Loucy (cell line): ENCODE data around the gene MTHFSD.

Experiments used
- H2AFZ ChIP-seq: fragments of 200-600 bp; sonication (generic); 2 replicates; pipeline ENCODE4 v1.6.0; 2016; ENCODE audit warnings: antibody characterized with exemption, mild to moderate bottlenecking, low read length, moderate library complexity
- H3F3A ChIP-seq: fragments of 200-600 bp; 2 replicates; pipeline ENCODE4 v1.6.0; 2016; ENCODE audit warnings: antibody characterized with exemption, low read depth, mild to moderate bottlenecking
- H3K27me3 ChIP-seq: fragments of 200-600 bp; sonication (generic); 2 replicates; pipeline ENCODE4 v1.6.1; 2014; ENCODE audit warnings: low read length, mild to moderate bottlenecking; ENCODE audit not compliant: insufficient read depth, poor library complexity, severe bottlenecking
- H3K36me3 ChIP-seq: fragments of 200-600 bp; sonication (generic); 2 replicates; pipeline ENCODE4 v1.6.1; 2016; ENCODE audit warnings: low read length; ENCODE audit not compliant: insufficient read depth
- H3K4me1 ChIP-seq: fragments of 200-600 bp; sonication (generic); 2 replicates; pipeline ENCODE4 v1.5.1; 2014; ENCODE audit warnings: low read length, mild to moderate bottlenecking; ENCODE audit not compliant: insufficient read depth, poor library complexity, severe bottlenecking
- H3K4me2 ChIP-seq: fragments of 200-600 bp; sonication (generic); 2 replicates; pipeline ENCODE4 v1.6.0; 2014; ENCODE audit warnings: antibody characterized with exemption, low read length, low read depth, mild to moderate bottlenecking; ENCODE audit not compliant: poor library complexity, severe bottlenecking
- H3K4me3 ChIP-seq: fragments of 200-600 bp; sonication (generic); 2 replicates; pipeline ENCODE4 v1.5.1; 2014; ENCODE audit warnings: low read length, mild to moderate bottlenecking, mixed read lengths; ENCODE audit not compliant: poor library complexity, severe bottlenecking
- H3K79me2 ChIP-seq: fragments of 200-600 bp; sonication (generic); 2 replicates; pipeline ENCODE4 v1.6.1; 2014; ENCODE audit warnings: low read length; ENCODE audit not compliant: insufficient read depth
- H3K9ac ChIP-seq: fragments of 200-600 bp; sonication (generic); 2 replicates; pipeline ENCODE4 v1.6.0; 2014; ENCODE audit warnings: mild to moderate bottlenecking, low read depth, low read length, moderate library complexity; ENCODE audit not compliant: poor library complexity, severe bottlenecking
- H3K9me2 ChIP-seq: fragments of 200-600 bp; sonication (generic); replicated peaks from 2 replicates; pipeline ENCODE4 v1.6.1; 2016; ENCODE audit warnings: low read depth, low read length, mixed read lengths
- H3K9me3 ChIP-seq: fragments of 200-600 bp; sonication (generic); 2 replicates; pipeline ENCODE4 v1.6.1; 2014; ENCODE audit warnings: mild to moderate bottlenecking, antibody characterized with exemption, low read length, low read depth; ENCODE audit not compliant: insufficient read depth
- H4K20me1 ChIP-seq: fragments of 200-600 bp; sonication (generic); 2 replicates; pipeline ENCODE4 v1.6.0; 2014; ENCODE audit warnings: antibody characterized with exemption, low read length, mild to moderate bottlenecking; ENCODE audit not compliant: insufficient read depth, poor library complexity, severe bottlenecking
- EZH2phosphoT487 ChIP-seq: fragments of 200-600 bp; IDR thresholded peaks from 2 replicates; pipeline ENCODE4 v1.6.1; 2018; ENCODE audit warnings: antibody characterized with exemption, mild to moderate bottlenecking, moderate library complexity, borderline replicate concordance
- TF ChIP-seq, protein P1 (sequence below): fragments of 200-600 bp; sonication (generic); conservative IDR thresholded peaks from 2 replicates; pipeline ENCODE4 v1.5.1; 2014; ENCODE audit warnings: mild to moderate bottlenecking, antibody characterized with exemption, low read length

MTHFSD gene

DNA sequence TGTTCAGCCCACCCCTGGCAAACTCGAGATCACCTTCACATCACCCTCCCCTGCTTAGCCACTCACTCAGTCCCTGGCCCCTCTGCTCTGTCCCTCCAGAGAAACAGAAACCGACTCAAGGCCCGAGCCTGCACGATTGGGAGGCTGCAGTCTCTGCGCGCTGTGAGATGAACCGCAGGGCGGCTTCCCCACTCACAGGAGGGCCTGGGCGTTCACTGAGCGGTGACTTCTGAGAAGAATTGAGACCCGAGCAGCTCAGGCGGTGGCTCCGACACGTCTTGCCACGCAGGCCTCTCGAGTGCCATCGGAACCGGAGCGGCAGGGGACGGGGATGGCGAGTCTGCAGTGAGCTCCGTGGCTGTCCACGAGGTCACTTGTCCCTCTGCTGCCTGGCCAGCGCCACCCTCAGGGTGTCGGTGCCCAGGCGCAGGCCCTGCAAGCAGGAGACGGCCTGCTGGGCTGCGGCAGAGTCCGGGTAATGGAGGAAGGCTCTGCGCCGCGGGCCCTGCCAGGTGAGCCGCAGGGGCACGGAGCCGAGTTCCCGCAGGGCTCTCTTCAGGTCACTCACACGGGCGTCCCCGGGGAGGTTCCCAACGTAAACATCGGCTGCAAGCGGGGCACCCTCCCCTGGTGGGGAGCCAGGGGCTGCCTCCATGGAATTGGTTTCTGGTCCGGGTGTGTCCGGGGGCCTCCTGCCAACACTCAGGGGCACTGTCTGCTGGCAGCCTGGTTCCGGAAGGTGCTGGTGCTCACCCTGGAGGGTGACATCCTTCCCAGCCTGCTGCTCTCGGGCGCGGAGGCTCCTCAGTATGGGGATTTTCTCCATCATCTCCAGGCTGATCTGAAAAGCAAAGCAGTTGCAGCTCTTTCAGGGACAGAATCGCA, 23.2 kb downstream of the MTHFSD start:
- H3F3A ChIP-seq: no peaks in the 10 kb centered on the region
- H3K9me3 ChIP-seq: no peaks in the 10 kb centered on the region
- H3K4me3 ChIP-seq: no peak overlapping the region
- no peaks in the 10 kb centered on the region for H3K4me1 ChIP-seq
- H3K36me3 ChIP-seq: no peaks in the 10 kb centered on the region
- no peak overlapping the region for H3K9ac ChIP-seq
- H3K4me2 ChIP-seq: no peak overlapping the region
- no peak overlapping the region for H2AFZ ChIP-seq
- no peaks in the 10 kb centered on the region for H3K27me3 ChIP-seq
- no peaks in the 10 kb centered on the region for H3K9me2 ChIP-seq
- no peaks in the 10 kb centered on the region for H3K79me2 ChIP-seq
- TF ChIP-seq, protein P1, sequence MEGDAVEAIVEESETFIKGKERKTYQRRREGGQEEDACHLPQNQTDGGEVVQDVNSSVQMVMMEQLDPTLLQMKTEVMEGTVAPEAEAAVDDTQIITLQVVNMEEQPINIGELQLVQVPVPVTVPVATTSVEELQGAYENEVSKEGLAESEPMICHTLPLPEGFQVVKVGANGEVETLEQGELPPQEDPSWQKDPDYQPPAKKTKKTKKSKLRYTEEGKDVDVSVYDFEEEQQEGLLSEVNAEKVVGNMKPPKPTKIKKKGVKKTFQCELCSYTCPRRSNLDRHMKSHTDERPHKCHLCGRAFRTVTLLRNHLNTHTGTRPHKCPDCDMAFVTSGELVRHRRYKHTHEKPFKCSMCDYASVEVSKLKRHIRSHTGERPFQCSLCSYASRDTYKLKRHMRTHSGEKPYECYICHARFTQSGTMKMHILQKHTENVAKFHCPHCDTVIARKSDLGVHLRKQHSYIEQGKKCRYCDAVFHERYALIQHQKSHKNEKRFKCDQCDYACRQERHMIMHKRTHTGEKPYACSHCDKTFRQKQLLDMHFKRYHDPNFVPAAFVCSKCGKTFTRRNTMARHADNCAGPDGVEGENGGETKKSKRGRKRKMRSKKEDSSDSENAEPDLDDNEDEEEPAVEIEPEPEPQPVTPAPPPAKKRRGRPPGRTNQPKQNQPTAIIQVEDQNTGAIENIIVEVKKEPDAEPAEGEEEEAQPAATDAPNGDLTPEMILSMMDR: no peak
- no peak for TF ChIP-seq EZH2phosphoT487
- H4K20me1 ChIP-seq: no peaks in the 10 kb centered on the region

DNA sequence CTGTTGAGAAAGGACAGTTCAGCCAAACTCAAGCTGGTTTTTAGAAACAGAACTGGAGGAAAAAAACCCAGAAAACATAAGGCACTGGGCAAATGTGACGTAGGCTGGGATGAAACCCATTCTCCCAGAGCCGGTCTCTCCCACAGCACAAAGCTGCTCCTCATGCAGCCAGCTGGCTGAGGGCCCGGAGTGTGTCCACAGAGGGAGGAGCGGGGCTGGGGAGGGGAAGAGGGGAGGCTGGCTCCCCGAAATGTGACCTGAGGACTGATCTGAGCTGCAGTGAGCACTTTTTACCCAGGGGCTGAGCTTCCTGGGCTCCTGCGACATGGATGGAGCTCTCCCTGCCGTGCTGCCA, 23.9 kb downstream of the MTHFSD start:
- Histone ChIP-seq H3K4me2 (no peak overlapping the region), H4K20me1 (no peaks in the 10 kb centered on the region), H3K27me3 (no peaks in the 10 kb centered on the region), H2AFZ (no peak overlapping the region), H3K4me1 (no peaks in the 10 kb centered on the region), H3K9me3 (no peaks in the 10 kb centered on the region), H3K79me2 (no peaks in the 10 kb centered on the region), H3K9me2 (no peaks in the 10 kb centered on the region), H3K4me3 (no peak overlapping the region), H3K9ac (no peak overlapping the region), H3F3A (no peaks in the 10 kb centered on the region), H3K36me3 (no peaks in the 10 kb centered on the region)
- TF ChIP-seq EZH2phosphoT487: no peak
- TF ChIP-seq, protein P1: no peak

DNA sequence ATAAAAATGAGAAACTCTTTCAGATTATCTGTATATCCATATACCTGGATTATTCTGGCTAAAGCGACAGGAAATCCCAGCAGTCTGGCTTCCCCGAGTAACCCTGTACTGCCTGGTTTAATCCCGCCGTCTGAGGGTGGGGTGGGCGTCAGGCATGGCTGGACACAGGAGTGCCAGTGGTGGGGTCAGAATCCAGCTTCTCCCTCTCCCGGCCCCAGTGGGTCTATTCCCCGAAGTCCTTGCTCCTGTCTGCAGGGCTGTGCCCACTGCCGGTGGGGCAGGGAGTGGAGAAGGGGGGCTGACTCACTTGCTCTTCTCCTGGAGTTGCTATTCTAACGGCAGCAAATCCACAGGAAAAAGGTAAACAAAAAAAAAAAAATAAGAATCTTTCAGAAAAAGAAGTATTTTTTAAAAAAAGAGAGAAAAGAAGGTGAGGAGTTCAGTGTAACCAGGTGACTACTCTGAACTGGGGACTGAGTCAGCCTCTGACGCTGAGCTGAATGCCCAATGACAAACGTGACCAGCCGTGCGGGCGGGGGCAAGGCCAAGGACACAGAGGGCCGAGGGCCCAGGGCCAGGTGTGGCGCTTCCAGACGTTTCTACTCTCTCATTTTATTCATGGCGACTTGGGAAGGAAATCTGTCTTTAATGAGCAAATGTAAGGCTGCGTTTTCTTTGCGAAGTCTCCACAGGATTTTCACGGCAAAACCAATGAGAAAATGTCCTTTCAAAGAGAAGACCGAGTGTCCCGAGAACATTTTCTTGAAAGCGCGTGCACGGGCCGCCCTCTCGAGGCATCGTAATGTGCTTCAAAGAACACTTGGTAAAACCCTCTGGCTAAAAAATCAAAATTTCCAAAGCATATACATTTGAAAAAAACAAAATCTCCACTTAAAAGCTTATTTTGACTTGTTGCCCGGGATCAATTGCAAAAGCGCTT, 24.5 kb downstream of the MTHFSD start:
- H3K4me2 ChIP-seq: no peak overlapping the region
- H2AFZ ChIP-seq: no peak overlapping the region
- no peak overlapping the region for H3K9ac ChIP-seq
- no peak overlapping the region for H3K4me3 ChIP-seq
- no peaks in the 10 kb centered on the region for H3F3A ChIP-seq
- H3K27me3 ChIP-seq: no peaks in the 10 kb centered on the region
- no peaks in the 10 kb centered on the region for H4K20me1 ChIP-seq
- no peaks in the 10 kb centered on the region for H3K9me3 ChIP-seq
- no peaks in the 10 kb centered on the region for H3K36me3 ChIP-seq
- no peaks in the 10 kb centered on the region for H3K79me2 ChIP-seq
- no peak for TF ChIP-seq EZH2phosphoT487
- TF ChIP-seq, protein P1: no peak
- H3K4me1 ChIP-seq: no peaks in the 10 kb centered on the region
- no peaks in the 10 kb centered on the region for H3K9me2 ChIP-seq
